CD4-positive, alpha-beta T cell treated with Interleukin-4 for 1 hour (primary cell): ENCODE results near the gene TBKBP1.

ENCODE experiments used
- DNase-seq, 2 donors: peaks; one replicate each; pipeline ENCODE4 v3.0.0-alpha.2; 2020 to 2022

TBKBP1 gene

DNA sequence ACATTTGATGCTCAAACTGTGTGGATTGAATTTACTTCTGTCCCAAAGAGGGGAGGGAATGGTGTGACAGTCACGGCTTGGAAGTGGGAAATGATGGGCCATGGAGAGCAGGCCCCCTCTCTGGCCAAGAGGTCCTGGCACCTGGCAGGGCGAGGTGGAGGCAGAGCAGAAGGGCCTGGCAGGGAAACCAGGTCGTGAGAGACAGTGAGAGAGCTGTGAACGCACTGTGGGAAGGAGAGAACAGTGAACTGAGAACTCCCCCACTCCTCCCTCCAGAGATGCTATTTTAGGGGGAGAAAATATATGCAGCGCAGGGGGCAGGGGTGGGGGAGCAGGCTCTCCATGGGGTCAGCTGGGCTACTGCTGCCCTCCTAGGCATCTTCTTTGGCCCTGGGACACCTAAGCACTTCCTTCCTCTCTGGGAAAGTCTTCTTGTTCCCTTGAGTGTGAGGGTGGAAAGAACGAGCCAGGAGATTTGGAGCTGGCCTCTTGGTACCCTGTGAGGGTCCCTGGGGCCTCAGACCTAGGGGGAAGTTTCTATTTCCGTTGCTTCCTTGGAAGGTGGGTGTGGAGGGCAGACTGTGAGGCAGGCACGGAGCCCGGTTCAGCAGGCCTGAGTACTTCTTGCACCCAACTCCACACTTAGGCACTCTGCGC, 21.8 kb downstream of the TBKBP1 start:
- no peak for DNase-seq

DNA sequence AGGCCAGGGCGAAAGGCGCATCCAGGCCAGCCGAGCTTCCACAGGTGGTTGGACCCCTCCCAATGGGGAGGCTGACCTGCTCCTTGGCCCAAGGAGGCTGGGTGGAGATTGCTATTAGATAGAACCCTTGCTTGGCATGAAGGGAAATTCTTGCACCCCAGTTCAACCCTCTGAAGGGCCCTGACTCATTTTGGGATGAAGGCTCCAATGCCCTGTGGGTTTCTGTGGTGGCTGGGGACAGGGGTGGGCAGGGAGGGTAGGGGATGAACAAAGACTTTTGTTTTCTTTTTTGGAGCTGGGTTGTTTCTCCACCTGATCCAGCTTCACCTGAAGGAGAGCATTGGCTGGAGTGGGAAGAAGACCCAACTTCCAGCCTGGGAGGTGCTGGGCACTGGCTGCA, 22.4 kb downstream of the TBKBP1 start:
- no peak for DNase-seq

DNA sequence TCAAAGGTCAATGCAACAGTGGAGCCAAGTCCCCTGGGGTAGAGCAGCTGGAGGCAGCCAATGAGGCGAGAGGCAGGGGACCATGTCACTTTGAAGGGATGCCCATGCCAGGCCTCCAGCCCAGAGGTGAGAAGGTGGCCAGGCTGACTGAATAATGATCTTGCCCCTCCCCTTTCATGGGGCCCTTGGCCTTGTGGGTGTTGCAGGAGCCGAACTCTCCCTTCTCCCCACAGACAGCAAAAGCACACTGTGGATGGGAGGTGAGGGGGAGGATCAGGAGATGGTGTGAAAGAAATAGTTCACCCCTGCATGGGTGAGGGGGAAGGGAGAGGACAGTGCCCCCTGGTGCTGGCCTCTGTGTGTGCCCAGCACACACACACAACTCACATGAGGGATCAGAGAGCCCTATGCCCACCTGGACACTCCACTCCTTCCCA, 23.3 kb downstream of the TBKBP1 start:
- DNase-seq = peak in 1 of 2 donors; percentile 49

DNA sequence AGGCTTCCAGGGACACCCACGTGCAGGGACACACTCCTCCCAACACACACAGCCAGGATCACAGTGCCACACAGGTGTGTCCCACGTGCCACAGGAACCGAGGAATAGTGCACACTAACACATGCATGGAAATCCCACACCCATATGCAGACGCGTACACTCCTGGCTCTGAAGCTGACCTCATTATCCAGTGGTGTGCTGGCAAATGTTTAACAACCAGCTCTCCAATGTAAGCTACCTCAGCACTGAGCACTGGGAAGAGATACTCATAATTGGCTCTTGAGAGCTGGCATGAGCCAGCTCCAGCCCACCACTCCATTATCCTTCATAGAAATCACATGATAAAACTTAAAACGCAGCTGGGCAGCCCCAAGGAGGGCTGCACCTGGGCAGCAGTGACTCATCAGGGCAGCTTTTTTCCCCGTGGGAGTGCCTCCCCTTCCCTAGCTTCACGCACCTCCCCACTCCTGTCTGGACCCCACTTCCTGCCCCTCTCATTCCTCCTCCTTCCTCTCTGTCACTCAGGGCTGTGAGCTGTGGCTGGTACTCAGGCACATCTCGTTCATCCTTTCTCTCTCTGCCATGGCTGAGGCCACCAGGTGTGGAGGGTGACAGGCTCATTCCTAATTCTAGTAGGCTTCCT, 24.1 kb downstream of the TBKBP1 start:
- DNase-seq = no peak

DNA sequence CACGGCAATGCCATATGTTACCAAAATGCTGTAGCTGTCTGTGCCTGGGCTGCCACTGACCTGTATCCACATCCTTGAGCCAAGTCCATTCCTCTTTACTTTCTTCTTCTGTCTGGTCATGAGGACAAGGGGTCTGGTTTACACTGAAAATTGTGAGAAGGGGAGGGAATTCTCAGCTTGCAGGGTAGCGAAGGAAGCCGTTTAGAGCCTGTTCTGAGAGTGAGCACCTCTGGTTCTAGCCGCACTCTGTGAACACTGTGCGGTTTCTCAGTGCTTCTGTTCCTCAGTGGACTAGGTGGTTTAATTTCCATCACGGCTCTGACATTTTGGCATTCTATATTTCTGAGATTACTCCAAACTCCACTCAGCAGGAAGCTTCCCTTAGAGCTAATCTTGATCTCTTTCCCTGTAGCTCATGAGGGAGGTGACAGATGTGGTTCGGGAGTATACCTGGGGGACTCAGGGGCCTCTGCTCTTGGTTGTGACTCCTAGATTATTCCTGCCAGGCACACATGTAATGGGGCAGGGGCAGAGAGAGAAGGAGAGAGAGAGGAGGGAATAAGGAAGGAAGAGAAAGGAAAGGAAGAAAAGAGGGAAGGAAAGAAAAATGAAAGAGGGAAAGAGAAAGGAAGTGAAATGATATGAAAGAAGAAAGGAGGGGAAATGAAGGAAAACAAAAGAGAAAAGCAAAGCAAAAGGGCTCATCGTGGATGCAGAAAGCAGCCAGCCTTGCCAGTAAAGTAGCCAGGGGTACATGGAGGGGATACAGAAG, 24.9 kb downstream of the TBKBP1 start:
- DNase-seq = no peak

DNA sequence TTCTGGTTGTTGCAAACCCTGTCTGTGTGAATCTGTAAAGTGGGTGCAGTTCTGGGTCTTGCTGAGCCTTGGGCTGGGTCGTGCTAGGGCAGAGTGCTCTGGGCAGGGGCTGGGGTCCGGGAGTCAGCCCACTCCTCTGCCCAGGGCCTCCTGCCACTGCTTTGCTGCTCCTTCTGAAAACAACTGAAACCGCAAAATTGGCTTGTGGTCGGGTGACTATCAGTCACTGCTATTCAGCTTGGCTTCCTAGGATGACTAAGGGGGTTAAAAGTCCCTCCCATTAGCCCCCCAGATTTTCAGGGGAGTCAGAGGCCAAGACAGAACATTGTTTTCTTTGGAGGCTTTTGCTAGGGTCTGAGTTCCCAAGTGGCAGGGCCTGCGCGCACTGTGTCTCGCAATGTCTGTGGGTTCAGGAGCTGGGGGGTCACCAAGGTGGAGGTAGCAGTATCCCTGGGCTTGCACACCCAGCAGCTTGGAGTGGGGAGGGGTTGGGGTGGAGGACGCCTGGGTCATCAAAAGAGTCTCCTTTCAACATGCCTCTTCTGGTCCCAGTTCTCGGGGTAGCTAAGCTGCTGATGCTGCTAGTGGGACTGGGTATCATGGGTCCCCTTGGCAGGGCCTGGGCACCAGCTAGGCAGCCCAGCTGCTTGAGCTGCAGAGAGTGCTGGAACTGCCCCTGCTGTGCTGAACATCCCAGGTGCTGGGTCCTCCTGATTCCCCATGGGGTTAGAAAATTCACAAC, 25.6 kb downstream of the TBKBP1 start:
- DNase-seq = no peak

DNA sequence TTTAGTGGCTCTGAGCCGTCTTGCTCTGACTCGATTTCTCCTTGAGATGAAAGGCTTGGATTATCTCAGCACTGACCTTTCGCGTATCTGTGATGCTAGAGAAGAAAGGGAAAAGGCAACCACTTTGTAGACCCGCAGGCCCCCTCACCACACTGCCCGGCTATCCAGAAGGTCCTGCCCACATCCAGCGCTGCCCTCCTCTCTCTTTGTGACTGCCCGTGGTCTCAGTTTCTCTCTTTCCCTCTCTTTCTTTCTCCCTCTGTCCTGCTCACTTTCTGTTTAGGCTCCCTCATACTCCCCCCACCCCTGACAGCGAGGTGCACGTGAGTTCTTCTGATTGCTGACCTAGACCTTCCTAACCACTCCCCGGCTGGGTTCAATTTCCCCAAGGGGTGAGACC, 26.2 kb downstream of the TBKBP1 start:
- no peak for DNase-seq

DNA sequence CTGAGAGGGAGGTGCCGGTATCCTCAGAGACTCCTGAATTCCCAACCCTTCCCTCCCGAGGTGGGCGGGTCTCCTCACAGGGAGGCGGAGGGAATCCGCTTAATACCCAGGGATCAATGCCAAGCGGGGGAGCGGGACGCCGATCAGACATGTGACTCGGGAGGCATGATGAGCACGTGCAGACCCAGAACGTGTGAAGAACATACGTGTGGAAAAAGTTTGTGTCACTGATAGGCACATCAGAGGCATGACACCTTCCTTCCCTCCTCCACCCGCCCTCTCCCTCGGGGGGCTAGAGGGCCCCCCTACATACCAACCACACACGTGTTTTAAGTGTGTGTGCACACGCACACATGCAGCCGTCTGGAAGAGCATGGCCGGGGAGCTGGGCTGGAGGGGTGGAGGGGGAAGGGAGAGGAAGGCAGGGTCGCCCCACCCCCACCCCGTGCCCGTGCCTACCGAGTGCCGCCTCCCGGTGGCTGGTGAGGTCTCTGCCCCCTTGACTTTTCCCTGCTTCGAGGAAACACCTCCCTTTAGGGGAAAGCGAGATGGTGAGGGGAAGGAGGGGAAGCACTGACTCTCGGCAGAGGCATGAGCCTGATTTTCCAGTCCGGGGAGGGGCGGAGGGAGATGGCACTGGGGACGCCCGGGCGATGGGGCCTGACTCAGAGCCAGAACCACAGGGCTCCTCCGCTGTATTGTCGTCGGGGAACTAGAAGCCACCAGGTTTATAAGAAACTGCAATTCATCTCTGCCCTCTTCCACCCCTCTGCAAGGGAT, 27.0 kb downstream of the TBKBP1 start:
- peak; percentile 42 to 63 for DNase-seq

DNA sequence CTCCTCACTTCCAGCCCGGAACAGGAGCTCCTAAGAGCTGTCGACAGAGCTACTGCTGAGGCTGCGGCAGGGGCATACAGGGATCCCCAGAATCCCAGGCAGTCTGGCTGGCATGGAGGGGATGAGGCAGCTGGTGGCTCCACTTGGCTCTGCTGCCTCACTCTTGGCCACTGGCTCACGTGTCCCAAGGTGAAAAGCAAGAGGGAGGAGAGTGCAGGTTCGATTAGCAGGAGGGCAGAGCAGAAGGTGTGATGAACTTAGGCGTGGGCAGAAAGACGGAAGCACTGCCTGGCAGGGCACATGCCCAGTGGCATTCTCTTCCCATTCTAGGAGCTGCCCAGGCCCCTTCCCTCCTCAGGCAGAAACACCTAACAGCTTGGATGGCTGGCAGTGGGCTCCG, 27.8 kb downstream of the TBKBP1 start:
- no peak for DNase-seq

DNA sequence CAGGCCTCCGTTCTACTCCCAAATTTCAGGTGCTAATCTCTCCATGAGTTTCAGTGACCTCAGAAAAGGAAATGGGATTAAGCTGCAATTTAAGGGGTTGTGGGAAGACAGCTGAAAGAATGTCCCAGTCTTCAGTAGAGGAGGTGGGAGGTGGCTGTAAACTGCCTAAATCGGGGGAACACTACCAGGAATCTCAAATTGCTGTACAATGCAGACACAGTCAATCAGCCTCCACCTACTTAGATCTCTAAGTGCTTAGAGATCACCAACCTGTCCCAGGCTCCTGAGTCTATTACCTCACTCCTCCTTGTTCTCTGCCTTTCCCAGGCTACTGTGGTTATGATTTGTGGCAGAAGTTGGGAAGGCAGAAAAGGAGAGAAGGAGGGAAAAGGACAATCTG, 30.7 kb downstream of the TBKBP1 start:
- DNase-seq = no peak

DNA sequence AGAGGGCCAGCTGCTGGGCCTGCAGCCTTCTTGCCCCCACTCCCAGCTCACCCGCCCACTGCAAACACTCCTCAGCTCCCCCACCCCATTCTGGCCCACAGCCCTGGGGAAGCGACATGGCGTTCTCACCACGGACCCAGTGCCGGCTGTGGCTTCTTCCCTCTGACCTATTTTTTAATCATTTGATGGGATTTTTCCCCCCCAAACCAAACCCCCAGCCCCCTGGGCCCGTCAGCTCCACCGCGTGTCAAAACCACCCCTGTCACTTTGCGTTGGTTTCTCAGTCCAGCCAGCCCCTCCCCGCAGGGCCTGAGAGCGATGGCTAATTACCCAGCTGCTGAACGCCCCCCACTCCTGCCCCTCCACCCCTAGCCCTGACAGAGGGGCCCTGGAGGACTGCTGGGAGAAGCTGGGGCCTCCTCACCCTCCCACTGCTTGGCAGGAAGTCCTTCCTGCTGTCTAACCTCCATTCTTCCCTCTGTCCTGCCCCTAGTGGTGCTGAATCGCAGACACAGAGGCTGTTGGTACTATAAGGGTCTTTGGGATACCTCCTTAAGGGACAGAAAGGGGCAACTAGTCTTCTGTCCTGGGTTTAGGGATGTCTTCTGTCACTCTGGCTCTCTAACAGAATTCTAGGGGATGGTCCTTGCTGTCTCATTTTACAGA, 31.6 kb downstream of the TBKBP1 start:
- no peak for DNase-seq

DNA sequence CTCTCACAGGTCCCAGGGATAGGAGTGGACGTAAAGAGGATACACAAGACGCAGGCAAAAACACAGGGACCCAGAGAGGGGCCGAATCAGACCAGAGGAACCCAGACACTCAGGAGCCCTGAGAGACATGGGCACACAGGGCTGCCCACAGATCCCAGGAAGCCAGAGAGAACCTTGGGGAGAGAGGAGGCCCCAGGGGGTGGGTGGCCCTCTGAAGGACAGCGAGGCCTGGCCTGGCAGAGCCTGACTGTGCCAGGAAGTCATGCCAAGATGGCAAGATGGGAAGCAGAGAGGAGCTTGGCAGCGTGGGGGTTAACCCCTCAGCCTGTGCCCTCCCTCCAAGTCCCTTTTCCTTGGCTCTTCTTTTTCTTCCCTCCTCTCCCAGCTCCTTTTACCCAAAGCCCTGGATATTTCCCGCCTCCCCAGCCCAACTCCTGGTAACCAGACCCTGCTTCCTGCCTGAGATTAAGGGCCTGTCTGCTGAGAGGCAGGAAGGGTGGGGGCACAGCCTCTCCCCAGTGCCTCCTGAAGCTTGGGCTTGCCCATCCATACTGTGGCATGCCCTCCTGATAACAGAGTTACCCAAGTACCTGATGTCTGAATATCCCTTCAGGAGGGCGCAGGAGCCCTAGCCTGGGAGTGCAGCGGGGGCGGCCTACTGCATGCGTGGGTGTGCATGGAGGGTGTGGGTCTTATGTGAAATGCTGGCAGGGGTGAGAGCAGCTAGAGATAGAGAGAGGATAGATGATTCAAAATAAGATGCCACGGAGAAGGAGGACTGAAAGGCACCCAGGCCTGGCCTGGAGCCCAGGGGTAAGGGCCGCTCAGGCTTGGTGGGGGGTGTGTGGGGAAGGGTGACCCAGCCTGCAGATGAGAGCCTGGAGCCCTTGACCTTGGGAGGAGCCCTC, 33.1 kb downstream of the TBKBP1 start:
- no peak for DNase-seq

DNA sequence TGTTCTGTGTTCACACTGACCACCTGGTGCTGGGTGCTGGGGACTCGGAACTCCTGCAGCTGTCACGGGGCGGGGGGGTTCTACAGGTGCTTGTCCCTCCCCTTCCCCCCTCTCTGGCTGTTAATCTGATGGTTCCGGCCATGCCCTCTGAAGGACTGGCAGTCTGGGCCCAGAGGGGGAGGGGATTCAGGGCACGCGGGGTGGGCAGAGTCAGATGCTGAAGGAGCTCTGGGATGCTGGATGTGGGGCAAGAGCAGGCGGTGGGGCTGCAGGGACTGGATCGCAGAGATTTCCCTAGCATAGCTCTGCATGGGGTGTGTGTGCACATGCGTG, 33.7 kb downstream of the TBKBP1 start:
- DNase-seq = no peak

DNA sequence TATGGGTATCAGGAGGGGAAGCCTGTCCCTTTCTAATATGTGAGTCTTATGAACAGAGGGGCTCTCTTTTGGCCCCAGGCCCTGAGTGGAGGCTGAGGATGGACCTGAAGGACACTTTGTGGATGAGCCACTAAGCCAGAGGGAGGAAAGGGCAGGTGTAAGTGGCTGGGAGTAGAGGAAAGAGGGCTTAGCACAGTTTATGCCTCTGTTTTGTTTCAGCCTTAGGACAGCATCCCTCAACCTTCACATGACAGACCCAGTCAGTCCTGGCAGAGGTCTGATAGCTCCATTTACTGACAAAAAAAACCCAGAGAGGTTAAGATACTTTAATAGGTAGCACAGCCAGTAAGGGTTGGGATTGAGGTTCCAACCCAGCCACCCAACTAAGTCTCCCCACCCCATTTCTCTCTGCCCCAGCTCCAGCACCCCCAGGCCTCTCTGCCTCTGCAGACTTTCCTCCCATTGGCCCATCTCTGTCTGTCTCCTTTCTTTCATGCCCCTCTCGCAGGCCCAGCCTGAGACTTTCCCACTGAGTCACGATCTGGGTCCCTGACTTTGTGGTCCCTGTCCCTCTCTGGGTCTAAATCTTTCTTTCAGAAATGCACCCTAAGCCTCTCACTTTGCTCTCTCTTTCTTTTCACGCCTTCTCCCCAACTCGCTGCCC, 34.4 kb downstream of the TBKBP1 start:
- no peak for DNase-seq

DNA sequence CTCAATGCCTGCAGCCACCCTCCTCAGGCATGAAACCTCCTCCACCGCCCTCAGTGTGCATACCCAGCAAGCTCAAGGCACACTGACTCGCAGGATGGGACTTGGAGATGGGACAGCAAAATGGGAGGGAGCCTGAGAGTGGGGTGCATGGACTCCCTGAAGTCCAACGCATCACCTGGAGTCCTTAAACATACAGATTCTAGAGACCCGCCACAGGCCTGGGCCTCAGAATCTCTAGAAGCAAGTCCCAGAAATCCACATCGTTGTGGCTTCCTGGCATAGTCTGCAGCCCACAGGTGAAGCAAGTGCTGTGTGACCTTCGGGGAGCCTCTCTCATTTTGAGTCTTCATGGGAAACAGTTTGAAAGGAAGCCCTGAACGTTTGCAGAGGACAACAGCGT, 35.5 kb downstream of the TBKBP1 start:
- DNase-seq = no peak

DNA sequence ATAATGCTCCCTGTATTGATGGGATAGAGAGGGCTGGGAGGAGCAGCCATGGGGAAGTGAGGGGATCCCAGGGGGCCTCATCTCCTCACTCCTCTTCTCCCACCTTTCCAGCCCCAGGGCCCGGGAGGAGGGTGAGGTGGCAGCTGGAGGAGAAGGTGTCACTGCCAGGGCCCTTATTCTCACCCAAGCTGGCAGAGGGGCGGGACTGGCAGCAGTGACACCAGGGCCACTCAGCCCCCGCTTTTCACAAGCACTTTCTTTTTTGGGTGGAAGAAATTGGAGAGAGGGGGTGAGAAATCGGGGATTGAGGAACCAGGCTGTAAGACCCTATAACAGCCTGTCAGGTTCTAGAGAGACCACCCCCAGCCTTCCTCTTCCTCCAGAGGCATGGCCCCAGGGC, 36.7 kb downstream of the TBKBP1 start:
- no peak for DNase-seq

DNA sequence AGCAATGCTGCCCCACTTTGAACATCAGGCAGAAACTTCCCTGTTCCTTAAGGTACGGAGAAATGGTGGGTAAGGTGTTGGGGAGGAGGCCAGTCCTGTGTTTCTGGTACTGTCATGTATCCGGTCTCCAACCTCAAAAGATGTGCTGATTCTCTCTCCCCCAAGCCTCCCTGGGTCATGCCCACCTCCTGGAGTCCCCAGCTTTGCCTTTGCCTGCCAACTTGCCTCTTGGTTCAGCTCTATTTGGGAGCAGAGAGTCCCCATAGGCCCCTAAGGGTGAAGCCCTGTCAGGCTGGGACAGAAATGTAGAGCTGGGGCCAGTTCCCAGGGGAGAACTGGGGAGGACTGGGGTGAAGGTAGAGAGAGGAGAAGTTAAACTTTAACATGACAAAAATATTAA, 37.4 kb downstream of the TBKBP1 start:
- no peak for DNase-seq

DNA sequence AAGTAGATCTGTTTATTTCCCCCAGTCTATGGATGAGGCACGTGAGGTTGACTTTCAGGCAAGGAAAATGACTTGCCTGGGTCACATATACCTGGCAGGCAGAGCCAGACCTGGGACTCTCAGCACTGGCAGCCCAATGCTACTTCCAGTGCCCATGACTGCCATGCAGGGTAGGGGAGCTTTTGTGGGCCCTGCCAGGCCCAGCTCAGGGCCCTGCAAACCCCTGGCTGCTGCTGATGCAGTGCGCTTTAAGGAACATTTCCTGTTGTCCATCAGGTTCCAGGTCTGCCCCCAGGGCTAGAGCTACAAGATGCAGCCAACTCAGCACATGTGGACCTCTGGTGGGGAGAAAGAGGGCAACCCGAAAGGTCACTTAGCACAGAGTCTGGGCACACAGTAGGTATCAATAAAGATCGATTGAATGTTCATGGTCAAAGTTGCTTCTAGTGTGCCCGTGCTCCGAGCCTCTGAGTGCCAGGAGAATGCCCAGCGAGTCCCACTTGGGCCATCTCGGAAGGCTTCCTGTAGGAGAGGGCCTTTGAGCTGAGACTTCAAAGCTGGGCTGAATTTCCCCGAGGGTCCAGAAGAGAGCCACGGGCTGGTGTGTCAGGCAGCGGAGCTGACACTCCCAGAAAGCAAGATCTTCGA, 38.6 kb downstream of the TBKBP1 start:
- no peak for DNase-seq

DNA sequence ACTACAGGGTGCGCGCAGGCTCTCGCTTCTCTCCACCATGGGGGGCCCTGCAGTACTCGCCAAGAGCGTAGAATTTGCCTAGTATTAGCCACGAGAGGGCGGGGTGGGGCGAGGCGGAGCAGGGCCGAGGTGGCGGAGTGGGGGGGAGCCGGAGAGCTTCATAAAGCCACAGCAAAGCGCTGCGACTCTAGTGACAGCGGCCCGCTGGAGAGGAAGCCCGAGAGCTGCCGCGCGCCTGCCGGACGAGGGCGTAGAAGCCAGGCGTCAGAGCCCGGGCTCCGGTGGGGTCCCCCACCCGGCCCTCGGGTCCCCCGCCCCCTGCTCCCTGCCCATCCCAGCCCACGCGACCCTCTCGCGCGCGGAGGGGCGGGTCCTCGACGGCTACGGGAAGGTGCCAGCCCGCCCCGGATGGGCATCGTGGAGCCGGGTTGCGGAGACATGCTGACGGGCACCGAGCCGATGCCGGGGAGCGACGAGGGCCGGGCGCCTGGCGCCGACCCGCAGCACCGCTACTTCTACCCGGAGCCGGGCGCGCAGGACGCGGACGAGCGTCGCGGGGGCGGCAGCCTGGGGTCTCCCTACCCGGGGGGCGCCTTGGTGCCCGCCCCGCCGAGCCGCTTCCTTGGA, 39.2 kb downstream of the TBKBP1 start, which contains the start of gene TBX21:
TBX21 (plus strand) TSS at position 190 of the 627 bp plus-strand sequence; CDS start at position 409, 219 bp downstream.
- DNase-seq = peak; percentile 92 to 93
